ENCODE measurements around the gene TMED6. TPM values are rescaled to one million over a fixed set of nuclear protein-coding genes. Genes with fewer than 3 reads are reported as not detected.

TMED6 gene
- polyA plus RNA-seq = 1 to 10 TPM in 3 of 4 donors, not detected in 1; 4.5 to 5.7 (median 5.6) TPM
- long read RNA-seq, donor 1 = 0 reads
- long read RNA-seq, donor 2, partial matches to known transcripts = 0 of 1 reads
- long read RNA-seq, donor 2, other reads (novel, unspliced or antisense) = 0 of 1 reads
- long read RNA-seq, donor 3 = 0 reads
- long read RNA-seq, donor 4 = 0 reads
- long read RNA-seq, donor 5 = 0 reads
- long read RNA-seq, donor 6, partial matches to known transcripts = 0 of 1 reads
- long read RNA-seq, donor 6, other reads (novel, unspliced or antisense) = 0 of 1 reads
- long read RNA-seq, donor 7 = 0 reads
- long read RNA-seq, donor 8 = 0 reads
- long read RNA-seq, donor 9 = 0 reads
- long read RNA-seq, donor 10, partial matches to known transcripts = 0 of 4 reads
- long read RNA-seq, donor 10, other reads (novel, unspliced or antisense) = 0 of 4 reads

DNA sequence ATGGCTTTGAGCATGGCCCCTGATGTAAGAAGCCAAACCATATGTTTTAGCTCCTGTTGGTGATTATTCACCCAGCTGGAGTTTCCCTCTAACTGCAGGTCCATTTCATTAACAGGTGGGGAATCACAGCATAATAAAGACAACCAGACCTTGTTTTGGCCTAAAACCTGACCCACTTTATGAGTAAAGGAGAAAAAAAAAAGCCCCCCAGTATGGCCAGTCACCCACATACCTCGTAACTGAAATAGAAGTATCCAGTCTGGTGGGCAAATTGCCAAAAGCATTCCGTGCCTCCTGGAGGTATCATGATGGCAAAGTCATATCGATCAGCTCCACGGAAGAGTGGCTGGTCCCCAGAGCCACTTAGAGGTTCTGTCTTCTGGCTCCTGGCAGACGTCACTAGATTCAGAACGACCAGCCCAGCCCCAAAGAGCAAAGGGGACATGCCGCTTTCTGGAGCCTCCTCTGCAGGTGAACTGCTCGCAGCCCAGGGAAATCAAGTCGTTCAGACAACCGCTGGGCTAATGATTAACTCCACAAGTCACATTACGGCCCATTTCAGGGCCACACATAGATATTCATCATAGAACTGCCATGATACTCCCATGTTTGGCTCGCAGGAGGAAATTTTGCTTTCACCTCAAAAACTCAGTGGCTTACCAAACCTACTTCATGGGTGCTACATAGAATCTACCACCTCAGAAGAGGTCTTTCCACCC, at the start of gene TMED6:
Gene TMED6, minus strand, starts transcription at position 478 of the 719 bp plus-strand sequence. Its CDS starts 33 bp downstream, at position 445.
- no peaks in the 10 kb centered on the region for H3K27me3 ChIP-seq (ENCODE audit: control insufficient read depth in 3 of 3, insufficient read depth in 3 of 3, low read length in 3 of 3)
- peaks cover 2 to 31% (median 8%) of the 10 kb centered on the region in 3 donors for H3K36me3 ChIP-seq (ENCODE audit: control insufficient read depth in 3 of 3, insufficient read depth in 2 of 3, low read depth in 1 of 3, low read length in 3 of 3)
- H3K9me3 ChIP-seq (ENCODE audit: control insufficient read depth in 2 of 2, insufficient read depth in 1 of 2, low read depth in 1 of 2, low read length in 1 of 2) = no peaks in the 10 kb centered on the region
- peak within 1 kb of the TSS in 2 of 3 donors; percentile 26 to 72 for H3K27ac ChIP-seq (ENCODE audit: low read depth in 1 of 3, low read length in 2 of 3)
- 19 to 64% (median 33%) methylated on average over 12 of the region's 12 CpGs for WGBS, 3 donors
- peaks cover 0 to 13% (median 0%) of the 10 kb centered on the region in 3 donors for H3K4me1 ChIP-seq (ENCODE audit: control insufficient read depth in 3 of 3, insufficient read depth in 2 of 3, low read depth in 1 of 3, low read length in 2 of 3)
- DNase-seq (peak; percentile 88 to 93), FAIRE-seq (no peak)
- H3K4me3 ChIP-seq (ENCODE audit: low read depth in 1 of 3, low read length in 3 of 3) = peak within 1 kb of the TSS in 2 of 3 donors; percentile 6 to 46

DNA sequence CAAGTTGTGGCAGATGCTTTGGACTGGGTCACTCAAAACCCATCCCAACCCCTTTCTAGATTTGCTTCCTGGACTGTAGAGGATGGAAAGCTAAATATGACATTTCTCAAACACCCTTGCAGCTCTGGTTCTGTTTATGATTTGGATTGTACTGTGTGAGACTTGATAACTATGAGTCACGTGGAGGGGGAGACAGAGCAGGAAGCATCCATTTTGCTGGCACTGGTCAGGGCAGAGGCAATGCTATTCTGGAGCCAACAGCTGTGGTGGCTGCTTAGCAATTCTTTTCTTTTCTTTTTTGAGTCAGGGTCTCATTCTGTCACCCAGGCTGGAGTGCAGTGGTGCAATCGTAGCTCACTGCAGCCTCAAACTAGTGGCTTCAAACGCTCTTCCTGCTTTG, 47.8 kb upstream of the TMED6 start:
- H3K4me1 ChIP-seq (ENCODE audit: control insufficient read depth in 3 of 3, insufficient read depth in 2 of 3, low read depth in 1 of 3, low read length in 2 of 3) = peaks cover 7 to 28% (median 7%) of the 10 kb centered on the region in 3 donors
- WGBS, 3 donors = 61 to 72% (median 65%) methylated on average over 3 of the region's 3 CpGs
- FAIRE-seq = no peak

DNA sequence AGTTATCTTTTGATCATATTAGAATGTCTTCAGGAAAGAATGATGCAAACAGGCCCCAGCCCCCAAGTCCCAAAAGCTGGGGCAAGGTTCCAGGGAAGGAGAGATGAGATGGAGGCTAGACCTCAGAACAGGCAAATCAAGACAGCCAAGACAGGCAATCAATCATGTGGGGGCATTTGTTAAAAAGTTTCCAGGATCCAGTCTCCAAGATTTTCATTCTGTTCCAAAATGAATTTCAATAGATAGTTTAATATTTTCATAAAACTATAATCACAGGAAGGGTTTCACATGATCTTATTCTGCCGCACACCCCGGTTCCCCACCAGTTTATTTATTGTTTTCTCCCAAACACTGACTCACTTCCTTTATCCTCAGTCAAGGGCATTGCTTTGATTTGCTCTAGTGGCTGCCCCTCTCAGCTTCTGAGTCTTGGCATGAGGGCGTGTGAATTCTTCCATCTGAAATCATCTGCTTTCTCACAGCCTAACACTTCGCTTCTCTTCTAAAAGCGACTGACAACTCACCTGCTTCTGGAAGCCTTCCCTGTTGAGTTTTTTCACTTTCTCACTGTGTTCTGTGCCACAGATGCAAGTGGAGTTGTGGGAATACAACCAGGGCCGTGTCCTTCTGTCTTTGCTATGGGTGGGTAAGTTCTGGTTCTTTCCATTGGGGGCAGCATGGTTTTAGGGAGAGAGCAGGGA, 46.4 kb upstream of the TMED6 start:
- DNase-seq (peak; percentile 58 to 67), FAIRE-seq (no peak)
- Histone ChIP-seq H3K36me3 (ENCODE audit: control insufficient read depth in 3 of 3, insufficient read depth in 2 of 3, low read depth in 1 of 3, low read length in 3 of 3) (no peaks in the 10 kb centered on the region), H3K27ac (ENCODE audit: low read depth in 1 of 3, low read length in 2 of 3) (peak overlapping the region; percentile 3 to 75 (median 75)), H3K9me3 (ENCODE audit: control insufficient read depth in 2 of 2, insufficient read depth in 1 of 2, low read depth in 1 of 2, low read length in 1 of 2) (no peaks in the 10 kb centered on the region), H3K4me3 (ENCODE audit: low read depth in 1 of 3, low read length in 3 of 3) (no peak overlapping the region), H3K27me3 (ENCODE audit: control insufficient read depth in 3 of 3, insufficient read depth in 3 of 3, low read length in 3 of 3) (no peaks in the 10 kb centered on the region), H3K4me1 (ENCODE audit: control insufficient read depth in 3 of 3, insufficient read depth in 2 of 3, low read depth in 1 of 3, low read length in 2 of 3) (peaks cover 2 to 20% (median 4%) of the 10 kb centered on the region in 3 donors)
- WGBS, 3 donors = 13 to 32% (median 27%) methylated on average over 6 of the region's 6 CpGs

More for the DNA sequence above, 47.8 kb upstream of the TMED6 start:
- Histone ChIP-seq H3K36me3 (ENCODE audit: control insufficient read depth in 3 of 3, insufficient read depth in 2 of 3, low read depth in 1 of 3, low read length in 3 of 3) (no peaks in the 10 kb centered on the region), H3K27ac (ENCODE audit: low read depth in 1 of 3, low read length in 2 of 3) (no peak overlapping the region), H3K27me3 (ENCODE audit: control insufficient read depth in 3 of 3, insufficient read depth in 3 of 3, low read length in 3 of 3) (no peaks in the 10 kb centered on the region), H3K9me3 (ENCODE audit: control insufficient read depth in 2 of 2, insufficient read depth in 1 of 2, low read depth in 1 of 2, low read length in 1 of 2) (no peaks in the 10 kb centered on the region), H3K4me3 (ENCODE audit: low read depth in 1 of 3, low read length in 3 of 3) (no peak overlapping the region)
- no peak for DNase-seq

DNA sequence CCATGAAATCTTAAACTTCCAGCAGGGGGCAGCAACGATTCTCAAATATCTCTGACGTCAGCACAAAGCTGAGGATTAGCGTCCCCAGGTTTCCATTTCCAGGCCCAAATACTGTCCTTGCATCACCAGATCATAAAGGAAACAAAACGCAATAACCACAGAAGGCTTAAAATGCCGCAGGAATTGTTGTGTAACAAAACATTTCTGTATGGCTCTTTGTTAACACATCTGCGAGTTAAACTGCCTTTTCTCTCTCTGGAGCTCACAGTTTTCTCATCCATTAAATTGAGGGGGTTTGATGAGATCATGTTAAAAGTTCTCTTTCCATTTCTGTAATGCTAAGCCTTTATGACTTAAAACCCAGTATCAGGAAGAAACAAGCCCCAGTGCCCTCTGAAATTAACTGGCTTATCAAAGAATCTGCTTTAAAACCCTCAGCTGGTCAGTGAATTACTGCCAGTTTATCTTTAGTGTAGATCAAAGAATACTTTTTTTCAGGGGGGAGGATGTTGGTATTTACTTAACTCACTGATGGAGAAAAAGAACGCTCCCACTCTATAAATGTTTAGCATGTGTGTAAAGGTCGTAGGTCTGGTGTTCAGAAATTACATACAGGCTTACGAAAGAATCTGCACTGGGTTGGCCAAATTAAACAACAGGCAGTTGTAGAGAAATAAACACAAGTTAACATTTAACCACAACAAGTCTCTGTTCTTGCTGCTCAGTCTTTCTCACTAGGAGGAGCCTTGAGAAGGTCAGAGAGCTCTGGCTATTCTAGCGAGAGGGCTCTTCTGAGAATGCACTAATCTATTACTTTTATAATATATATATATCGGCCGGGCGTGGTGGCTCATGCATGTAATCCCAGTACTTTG, 44.8 kb upstream of the TMED6 start:
- H3K4me3 ChIP-seq (ENCODE audit: low read depth in 1 of 3, low read length in 3 of 3) = no peak overlapping the region
- peaks cover 2 to 20% (median 4%) of the 10 kb centered on the region in 3 donors for H3K4me1 ChIP-seq (ENCODE audit: control insufficient read depth in 3 of 3, insufficient read depth in 2 of 3, low read depth in 1 of 3, low read length in 2 of 3)
- H3K9me3 ChIP-seq (ENCODE audit: control insufficient read depth in 2 of 2, insufficient read depth in 1 of 2, low read depth in 1 of 2, low read length in 1 of 2) = no peaks in the 10 kb centered on the region
- H3K36me3 ChIP-seq (ENCODE audit: control insufficient read depth in 3 of 3, insufficient read depth in 2 of 3, low read depth in 1 of 3, low read length in 3 of 3) = no peaks in the 10 kb centered on the region
- WGBS, 3 donors = 6 to 24% (median 19%) methylated on average over 13 of the region's 13 CpGs
- DNase-seq (peak; percentile 93 to 95), FAIRE-seq (peak; percentile 30)
- peak overlapping the region; percentile 75 to 84 (median 79) for H3K27ac ChIP-seq (ENCODE audit: low read depth in 1 of 3, low read length in 2 of 3)
- no peaks in the 10 kb centered on the region for H3K27me3 ChIP-seq (ENCODE audit: control insufficient read depth in 3 of 3, insufficient read depth in 3 of 3, low read length in 3 of 3)

DNA sequence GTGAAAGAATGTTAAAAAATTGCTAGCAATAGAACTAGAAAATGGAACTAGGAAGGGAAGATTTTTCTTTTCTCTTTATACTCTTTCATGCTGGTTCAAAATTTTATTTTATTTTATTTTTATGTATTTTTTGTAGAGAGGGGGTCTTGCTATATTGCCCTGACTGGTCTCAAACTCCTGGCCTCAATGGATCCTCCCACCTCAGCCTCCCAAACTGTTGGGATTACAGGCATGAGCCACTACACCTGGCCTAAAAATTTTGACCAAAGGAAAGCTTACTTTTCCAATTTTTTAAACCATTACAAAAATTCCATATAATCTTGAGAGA, 44.2 kb upstream of the TMED6 start:
- Histone ChIP-seq H3K27me3 (ENCODE audit: control insufficient read depth in 3 of 3, insufficient read depth in 3 of 3, low read length in 3 of 3) (no peaks in the 10 kb centered on the region), H3K4me1 (ENCODE audit: control insufficient read depth in 3 of 3, insufficient read depth in 2 of 3, low read depth in 1 of 3, low read length in 2 of 3) (peaks cover 2 to 20% (median 4%) of the 10 kb centered on the region in 3 donors), H3K36me3 (ENCODE audit: control insufficient read depth in 3 of 3, insufficient read depth in 2 of 3, low read depth in 1 of 3, low read length in 3 of 3) (no peaks in the 10 kb centered on the region), H3K27ac (ENCODE audit: low read depth in 1 of 3, low read length in 2 of 3) (peak overlapping the region in 2 of 3 donors; percentile 75 to 84), H3K4me3 (ENCODE audit: low read depth in 1 of 3, low read length in 3 of 3) (no peak overlapping the region), H3K9me3 (ENCODE audit: control insufficient read depth in 2 of 2, insufficient read depth in 1 of 2, low read depth in 1 of 2, low read length in 1 of 2) (no peaks in the 10 kb centered on the region)
- no peak for DNase-seq
- FAIRE-seq = no peak

DNA sequence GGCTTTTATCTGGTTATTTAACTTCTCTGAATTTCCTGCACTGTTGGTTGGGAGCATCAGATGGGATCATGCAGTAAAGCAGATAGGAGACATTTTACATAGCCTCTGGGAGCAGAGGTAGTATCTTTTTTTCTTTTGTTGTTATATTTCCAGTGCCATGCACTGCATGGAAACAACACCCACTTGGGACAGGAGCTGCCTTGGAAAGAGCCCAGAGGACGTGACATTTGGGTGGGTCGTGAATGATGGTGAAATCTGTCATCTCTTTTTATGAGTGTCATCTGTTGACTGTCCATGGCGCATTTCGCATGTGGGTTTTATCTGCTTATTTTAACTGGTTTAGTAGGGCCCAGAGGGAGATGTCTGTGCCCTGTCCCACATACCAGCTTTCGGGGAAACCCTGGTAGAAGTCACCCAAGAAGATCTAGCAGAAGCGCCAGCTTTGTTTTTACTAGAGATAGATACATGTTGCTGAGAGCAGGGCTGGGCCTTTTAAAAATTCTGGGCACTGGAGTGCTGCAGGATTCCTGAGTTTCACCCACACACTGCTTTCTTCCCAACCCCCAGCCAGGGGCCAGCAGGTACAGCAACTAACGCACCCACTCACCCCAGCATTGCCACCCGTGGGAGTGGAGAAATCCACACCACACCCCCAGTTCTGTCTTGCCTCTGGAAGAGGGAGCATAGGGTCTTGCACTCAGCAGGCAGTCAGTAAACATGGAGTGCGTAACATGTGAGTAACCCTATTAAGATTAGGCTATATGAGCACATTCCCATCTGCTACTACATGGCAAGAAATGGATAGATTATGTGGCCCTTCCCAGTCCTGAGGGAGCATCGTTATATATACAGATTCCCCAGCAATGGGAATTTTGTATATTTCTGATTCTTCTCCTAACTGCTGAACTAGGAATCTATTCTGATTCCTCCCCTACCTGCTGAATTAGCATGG, 42.6 kb upstream of the TMED6 start:
- no peak overlapping the region for H3K4me3 ChIP-seq (ENCODE audit: low read depth in 1 of 3, low read length in 3 of 3)
- H3K4me1 ChIP-seq (ENCODE audit: control insufficient read depth in 3 of 3, insufficient read depth in 2 of 3, low read depth in 1 of 3, low read length in 2 of 3) = peaks cover 2 to 20% (median 4%) of the 10 kb centered on the region in 3 donors
- FAIRE-seq (no peak), DNase-seq (no peak)
- H3K27ac ChIP-seq (ENCODE audit: low read depth in 1 of 3, low read length in 2 of 3) = no peak overlapping the region
- no peaks in the 10 kb centered on the region for H3K9me3 ChIP-seq (ENCODE audit: control insufficient read depth in 2 of 2, insufficient read depth in 1 of 2, low read depth in 1 of 2, low read length in 1 of 2)
- no peaks in the 10 kb centered on the region for H3K36me3 ChIP-seq (ENCODE audit: control insufficient read depth in 3 of 3, insufficient read depth in 2 of 3, low read depth in 1 of 3, low read length in 3 of 3)
- no peaks in the 10 kb centered on the region for H3K27me3 ChIP-seq (ENCODE audit: control insufficient read depth in 3 of 3, insufficient read depth in 3 of 3, low read length in 3 of 3)
- 81 to 85% (median 84%) methylated on average over 10 of the region's 10 CpGs for WGBS, 3 donors

DNA sequence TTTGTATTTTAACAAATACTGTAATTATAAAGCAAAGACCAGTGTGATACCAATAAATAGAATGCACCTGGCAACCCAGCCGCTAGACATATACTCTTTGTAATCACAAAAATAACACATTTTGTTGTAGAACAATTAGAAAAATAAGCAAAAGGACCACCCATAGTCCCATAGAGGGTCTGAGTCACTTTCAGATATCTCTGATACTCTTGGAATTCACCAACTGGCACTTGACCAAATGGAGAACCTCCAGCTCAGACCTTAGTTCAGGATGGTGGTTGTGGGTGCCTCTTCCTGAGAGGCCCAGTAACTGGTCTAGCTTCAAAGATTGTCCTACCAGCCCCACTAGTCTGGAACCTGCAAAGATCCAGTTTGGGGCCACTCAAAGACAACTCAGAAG, 35.0 kb upstream of the TMED6 start:
- Histone ChIP-seq H3K27me3 (ENCODE audit: control insufficient read depth in 3 of 3, insufficient read depth in 3 of 3, low read length in 3 of 3) (no peaks in the 10 kb centered on the region), H3K9me3 (ENCODE audit: control insufficient read depth in 2 of 2, insufficient read depth in 1 of 2, low read depth in 1 of 2, low read length in 1 of 2) (no peaks in the 10 kb centered on the region), H3K4me1 (ENCODE audit: control insufficient read depth in 3 of 3, insufficient read depth in 2 of 3, low read depth in 1 of 3, low read length in 2 of 3) (peaks cover 0 to 8% (median 7%) of the 10 kb centered on the region in 3 donors), H3K4me3 (ENCODE audit: low read depth in 1 of 3, low read length in 3 of 3) (no peak overlapping the region), H3K36me3 (ENCODE audit: control insufficient read depth in 3 of 3, insufficient read depth in 2 of 3, low read depth in 1 of 3, low read length in 3 of 3) (peaks cover 4 to 8% (median 7%) of the 10 kb centered on the region in 3 donors), H3K27ac (ENCODE audit: low read depth in 1 of 3, low read length in 2 of 3) (no peak overlapping the region)
- WGBS, 3 donors = 77 to 97% (median 86%) methylated on average over 1 of the region's 1 CpG
- no peak for FAIRE-seq
- DNase-seq = no peak
